GM23338 (cell line): ENCODE measurements around the gene CBARP.

Experiments
- CREB1 ChIP-seq: fragments of 250-450 bp; sonication (Bioruptor Pico); IDR thresholded peaks from 2 replicates; pipeline ENCODE4 v1.5.0; 2020; ENCODE audit warnings: low read depth, mild to moderate bottlenecking, moderate library complexity
- EZH2 ChIP-seq: fragments of 200-600 bp; sonication (generic); IDR thresholded peaks from one replicate; pipeline ENCODE4 v1.8.0; 2017; ENCODE audit warnings: antibody characterized with exemption, mild to moderate bottlenecking, low read depth; ENCODE audit not compliant: unreplicated experiment
- EZH2phosphoT487 ChIP-seq: fragments of 200-600 bp; sonication (generic); IDR thresholded peaks from one replicate; pipeline ENCODE4 v1.8.1; 2018; ENCODE audit warnings: antibody characterized with exemption; ENCODE audit not compliant: unreplicated experiment
- JUNB ChIP-seq: IDR thresholded peaks from one replicate; pipeline ENCODE4 v1.6.1; 2016; ENCODE audit warnings: antibody characterized with exemption; ENCODE audit not compliant: unreplicated experiment
- NANOG ChIP-seq: IDR thresholded peaks from 2 replicates; pipeline ENCODE4 v1.6.1; 2016; ENCODE audit warnings: antibody characterized with exemption, borderline replicate concordance
- POLR2AphosphoS5 ChIP-seq: IDR thresholded peaks from 2 replicates; pipeline ENCODE4 v1.6.1; 2016; ENCODE audit warnings: antibody characterized with exemption, low read depth
- STAT1 ChIP-seq: IDR thresholded peaks from one replicate; pipeline ENCODE4 v1.6.1; 2016; ENCODE audit warnings: antibody characterized with exemption; ENCODE audit not compliant: unreplicated experiment
- ZNF114 ChIP-seq: fragments of 250-450 bp; sonication (Bioruptor Pico); IDR thresholded peaks from 2 replicates; pipeline ENCODE4 v1.5.0; 2020; ENCODE audit warnings: mild to moderate bottlenecking, moderate library complexity
- TF ChIP-seq, protein P1 (sequence below): IDR thresholded peaks from one replicate; pipeline ENCODE4 v1.6.1; 2018; ENCODE audit warnings: antibody characterized with exemption; ENCODE audit not compliant: unreplicated experiment
- TF ChIP-seq, protein P2 (sequence below), 2 experiments: fragments of 200-600 bp in 1 of 2; sonication (generic) in 1 of 2; conservative IDR thresholded peaks; 2 replicates each; pipeline versions ENCODE4 v1.5.1 to v1.6.1; 2016 to 2017; ENCODE audit warnings: antibody characterized with exemption in 2 of 2, low read depth in 2 of 2, mild to moderate bottlenecking in 2 of 2, moderate library complexity in 1 of 2
- TF ChIP-seq, protein P3 (sequence below): IDR thresholded peaks from 2 replicates; pipeline ENCODE4 v1.6.1; 2016; ENCODE audit warnings: antibody characterized with exemption

DNA sequence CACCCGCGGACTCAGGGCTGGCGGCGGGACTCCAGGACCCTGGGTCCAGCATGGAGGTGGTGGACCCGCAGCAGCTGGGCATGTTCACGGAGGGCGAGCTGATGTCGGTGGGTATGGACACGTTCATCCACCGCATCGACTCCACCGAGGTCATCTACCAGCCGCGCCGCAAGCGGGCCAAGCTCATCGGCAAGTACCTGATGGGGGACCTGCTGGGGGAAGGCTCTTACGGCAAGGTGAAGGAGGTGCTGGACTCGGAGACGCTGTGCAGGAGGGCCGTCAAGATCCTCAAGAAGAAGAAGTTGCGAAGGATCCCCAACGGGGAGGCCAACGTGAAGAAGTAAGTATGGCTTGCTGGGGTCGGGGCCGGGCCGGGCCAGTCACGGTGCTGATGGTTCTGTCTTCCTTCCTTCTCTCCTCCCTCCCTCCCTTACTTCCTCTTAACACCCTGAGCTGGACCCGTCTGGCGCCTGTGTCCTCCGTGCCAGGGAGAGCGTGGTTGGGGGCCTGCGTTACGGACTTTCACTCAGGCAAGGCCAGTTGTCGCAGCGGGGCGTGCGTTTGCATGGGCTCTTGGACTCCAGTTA, 30.8 kb downstream of the CBARP start:
- TF ChIP-seq NANOG, result no peak
- TF ChIP-seq EZH2phosphoT487, result no peak
- no peak for TF ChIP-seq EZH2
- TF ChIP-seq, protein P1, sequence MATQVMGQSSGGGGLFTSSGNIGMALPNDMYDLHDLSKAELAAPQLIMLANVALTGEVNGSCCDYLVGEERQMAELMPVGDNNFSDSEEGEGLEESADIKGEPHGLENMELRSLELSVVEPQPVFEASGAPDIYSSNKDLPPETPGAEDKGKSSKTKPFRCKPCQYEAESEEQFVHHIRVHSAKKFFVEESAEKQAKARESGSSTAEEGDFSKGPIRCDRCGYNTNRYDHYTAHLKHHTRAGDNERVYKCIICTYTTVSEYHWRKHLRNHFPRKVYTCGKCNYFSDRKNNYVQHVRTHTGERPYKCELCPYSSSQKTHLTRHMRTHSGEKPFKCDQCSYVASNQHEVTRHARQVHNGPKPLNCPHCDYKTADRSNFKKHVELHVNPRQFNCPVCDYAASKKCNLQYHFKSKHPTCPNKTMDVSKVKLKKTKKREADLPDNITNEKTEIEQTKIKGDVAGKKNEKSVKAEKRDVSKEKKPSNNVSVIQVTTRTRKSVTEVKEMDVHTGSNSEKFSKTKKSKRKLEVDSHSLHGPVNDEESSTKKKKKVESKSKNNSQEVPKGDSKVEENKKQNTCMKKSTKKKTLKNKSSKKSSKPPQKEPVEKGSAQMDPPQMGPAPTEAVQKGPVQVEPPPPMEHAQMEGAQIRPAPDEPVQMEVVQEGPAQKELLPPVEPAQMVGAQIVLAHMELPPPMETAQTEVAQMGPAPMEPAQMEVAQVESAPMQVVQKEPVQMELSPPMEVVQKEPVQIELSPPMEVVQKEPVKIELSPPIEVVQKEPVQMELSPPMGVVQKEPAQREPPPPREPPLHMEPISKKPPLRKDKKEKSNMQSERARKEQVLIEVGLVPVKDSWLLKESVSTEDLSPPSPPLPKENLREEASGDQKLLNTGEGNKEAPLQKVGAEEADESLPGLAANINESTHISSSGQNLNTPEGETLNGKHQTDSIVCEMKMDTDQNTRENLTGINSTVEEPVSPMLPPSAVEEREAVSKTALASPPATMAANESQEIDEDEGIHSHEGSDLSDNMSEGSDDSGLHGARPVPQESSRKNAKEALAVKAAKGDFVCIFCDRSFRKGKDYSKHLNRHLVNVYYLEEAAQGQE, result no peak
- TF ChIP-seq, protein P2, sequence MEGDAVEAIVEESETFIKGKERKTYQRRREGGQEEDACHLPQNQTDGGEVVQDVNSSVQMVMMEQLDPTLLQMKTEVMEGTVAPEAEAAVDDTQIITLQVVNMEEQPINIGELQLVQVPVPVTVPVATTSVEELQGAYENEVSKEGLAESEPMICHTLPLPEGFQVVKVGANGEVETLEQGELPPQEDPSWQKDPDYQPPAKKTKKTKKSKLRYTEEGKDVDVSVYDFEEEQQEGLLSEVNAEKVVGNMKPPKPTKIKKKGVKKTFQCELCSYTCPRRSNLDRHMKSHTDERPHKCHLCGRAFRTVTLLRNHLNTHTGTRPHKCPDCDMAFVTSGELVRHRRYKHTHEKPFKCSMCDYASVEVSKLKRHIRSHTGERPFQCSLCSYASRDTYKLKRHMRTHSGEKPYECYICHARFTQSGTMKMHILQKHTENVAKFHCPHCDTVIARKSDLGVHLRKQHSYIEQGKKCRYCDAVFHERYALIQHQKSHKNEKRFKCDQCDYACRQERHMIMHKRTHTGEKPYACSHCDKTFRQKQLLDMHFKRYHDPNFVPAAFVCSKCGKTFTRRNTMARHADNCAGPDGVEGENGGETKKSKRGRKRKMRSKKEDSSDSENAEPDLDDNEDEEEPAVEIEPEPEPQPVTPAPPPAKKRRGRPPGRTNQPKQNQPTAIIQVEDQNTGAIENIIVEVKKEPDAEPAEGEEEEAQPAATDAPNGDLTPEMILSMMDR (conservative IDR thresholded peaks at IDR 0.05; ENCODE audit: low read depth in 2 of 2), result no peak
- no peak for TF ChIP-seq POLR2AphosphoS5
- TF ChIP-seq ZNF114 (CRISPR knock-in tag), result no peak
- TF ChIP-seq, protein P3, sequence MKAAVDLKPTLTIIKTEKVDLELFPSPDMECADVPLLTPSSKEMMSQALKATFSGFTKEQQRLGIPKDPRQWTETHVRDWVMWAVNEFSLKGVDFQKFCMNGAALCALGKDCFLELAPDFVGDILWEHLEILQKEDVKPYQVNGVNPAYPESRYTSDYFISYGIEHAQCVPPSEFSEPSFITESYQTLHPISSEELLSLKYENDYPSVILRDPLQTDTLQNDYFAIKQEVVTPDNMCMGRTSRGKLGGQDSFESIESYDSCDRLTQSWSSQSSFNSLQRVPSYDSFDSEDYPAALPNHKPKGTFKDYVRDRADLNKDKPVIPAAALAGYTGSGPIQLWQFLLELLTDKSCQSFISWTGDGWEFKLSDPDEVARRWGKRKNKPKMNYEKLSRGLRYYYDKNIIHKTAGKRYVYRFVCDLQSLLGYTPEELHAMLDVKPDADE, result no peak
- no peak for TF ChIP-seq JUNB
- TF ChIP-seq CREB1, result no peak
- no peak for TF ChIP-seq STAT1
